Measurements from ENCODE around the gene ZNF816. TPM values are rescaled to one million over a fixed set of nuclear protein-coding genes. Genes with fewer than 3 reads are reported as not detected.

The ZNF816 gene
- total RNA-seq, 1 experiment from 2014 or later = 16.5 TPM

GRCh38 chr19:52981329-52981728 is 18.6 kb upstream of the ZNF816 start:
- no peaks in the 10 kb centered on the region for H3K36me3 Mint-ChIP-seq (ENCODE audit: insufficient read depth, unreplicated experiment)
- no peaks in the 10 kb centered on the region for H3K4me1 Mint-ChIP-seq (ENCODE audit: low read depth, unreplicated experiment)
- no peaks in the 10 kb centered on the region for H3K27me3 Mint-ChIP-seq (ENCODE audit: unreplicated experiment)
- peaks cover 9% of the 10 kb centered on the region for H3K9me3 Mint-ChIP-seq (ENCODE audit: low read depth, unreplicated experiment)
- no TSS peak for BruUV-seq (replicated peaks)
- H3K27ac Mint-ChIP-seq (ENCODE audit: unreplicated experiment) = no peak overlapping the region
- DNase-seq = no peak
- intact Hi-C loops (cut with micrococcal nuclease; ENCODE audit: unreplicated experiment) = no loop called here
- TF ChIP-seq CTCF (IDR thresholded peaks at IDR 0.05; ENCODE audit: unreplicated experiment) = no peak
- H3K4me3 Mint-ChIP-seq (ENCODE audit: low read depth, unreplicated experiment) = no peak overlapping the region
- CTCF ChIA-PET = no interaction called here

GRCh38 chr19:52967772-52968171 is 5.1 kb upstream of the ZNF816 start:
- TF ChIP-seq CTCF (IDR thresholded peaks at IDR 0.05; ENCODE audit: unreplicated experiment) = no peak
- H3K36me3 Mint-ChIP-seq (ENCODE audit: insufficient read depth, unreplicated experiment) = peaks cover 7% of the 10 kb centered on the region
- intact Hi-C loops (cut with micrococcal nuclease; ENCODE audit: unreplicated experiment) = no loop called here
- DNase-seq = no peak
- H3K4me1 Mint-ChIP-seq (ENCODE audit: low read depth, unreplicated experiment) = no peaks in the 10 kb centered on the region
- CTCF ChIA-PET = no interaction called here
- H3K4me3 Mint-ChIP-seq (ENCODE audit: low read depth, unreplicated experiment) = no peak overlapping the region
- H3K9me3 Mint-ChIP-seq (ENCODE audit: low read depth, unreplicated experiment) = peaks cover 14% of the 10 kb centered on the region
- no peak overlapping the region for H3K27ac Mint-ChIP-seq (ENCODE audit: unreplicated experiment)
- no peaks in the 10 kb centered on the region for H3K27me3 Mint-ChIP-seq (ENCODE audit: unreplicated experiment)
- BruUV-seq (replicated peaks) = no TSS peak

GRCh38 chr19:52963247-52963618 is 552 bp upstream of the ZNF816 start:
- BruUV-seq (replicated peaks) = no TSS peak
- H3K9me3 Mint-ChIP-seq (ENCODE audit: low read depth, unreplicated experiment) = peaks cover 12% of the 10 kb centered on the region
- no peaks in the 10 kb centered on the region for H3K4me1 Mint-ChIP-seq (ENCODE audit: low read depth, unreplicated experiment)
- CTCF ChIA-PET = no interaction called here
- no peaks in the 10 kb centered on the region for H3K27me3 Mint-ChIP-seq (ENCODE audit: unreplicated experiment)
- DNase-seq = no peak
- intact Hi-C loops (cut with micrococcal nuclease; ENCODE audit: unreplicated experiment) = loop anchor here (5.0 kb wide), 1 partner anchor 41 kb away; the partner anchor contains the start of gene ZNF888
- H3K27ac Mint-ChIP-seq (ENCODE audit: unreplicated experiment) = peak overlapping the region; percentile 86
- TF ChIP-seq CTCF (IDR thresholded peaks at IDR 0.05; ENCODE audit: unreplicated experiment) = no peak
- peak overlapping the region; percentile 95 for H3K4me3 Mint-ChIP-seq (ENCODE audit: low read depth, unreplicated experiment)
- peaks cover 41% of the 10 kb centered on the region for H3K36me3 Mint-ChIP-seq (ENCODE audit: insufficient read depth, unreplicated experiment)

- intact Hi-C loops (cut with micrococcal nuclease; ENCODE audit: unreplicated experiment) = loop anchor here (5.0 kb wide), 1 partner anchor 40 kb away; the partner anchor contains the start of gene ZNF888
- Mint-ChIP-seq H3K27me3 (ENCODE audit: unreplicated experiment) (no peaks in the 10 kb centered on the region), H3K36me3 (ENCODE audit: insufficient read depth, unreplicated experiment) (peaks cover 46% of the 10 kb centered on the region), H3K27ac (ENCODE audit: unreplicated experiment) (peak overlapping the region; percentile 86), H3K4me3 (ENCODE audit: low read depth, unreplicated experiment) (peak overlapping the region; percentile 95), H3K9me3 (ENCODE audit: low read depth, unreplicated experiment) (peaks cover 15% of the 10 kb centered on the region), H3K4me1 (ENCODE audit: low read depth, unreplicated experiment) (no peaks in the 10 kb centered on the region)
- CTCF ChIA-PET = interaction anchor here (0.7 kb wide), 1 partner anchor 78 kb away, joined by 4 read pairs; no protein-coding TSS in a partner anchor
- BruUV-seq (replicated peaks) = no TSS peak
- no peak for DNase-seq
- no peak for TF ChIP-seq CTCF (IDR thresholded peaks at IDR 0.05; ENCODE audit: unreplicated experiment)
Observed at GRCh38 chr19:52961981-52962380, 700 bp downstream of the ZNF816 start.

All from Calu3 (cell line).